A549 (cell line): ENCODE results near the gene ADAM12. TPM values are rescaled to one million over a fixed set of nuclear protein-coding genes. Genes with fewer than 3 reads are reported as not detected.

Source experiments
- ATAC-seq, 2 experiments: fragments of 200-7000 bp in 1 of 2; fragments of >200 bp in 1 of 2; cut with Nextera tagmentation in 1 of 2; cut with Tn5 transposase in 1 of 2; 3 replicates each; pipeline versions ENCODE4 v1.8.0 to v1.9.1; 2018 to 2020; ENCODE audit warnings: mild to moderate bottlenecking in 1 of 2, moderate library complexity in 1 of 2
- CTCF ChIA-PET: fragments of 300-600 bp; sonication (Branson Sonifier 250); formaldehyde crosslinking; extraction: SDS; loops from one replicate; lab custom pipeline; 2021; ENCODE audit warnings: antibody characterized with exemption, inconsistent platforms; lab: Yijun Ruan, JAX
- POLR2A ChIA-PET: fragments of 350-600 bp; formaldehyde crosslinking; extraction: SDS; loops from one replicate; lab custom pipeline; 2021; ENCODE audit warnings: antibody characterized with exemption, inconsistent platforms; lab: Yijun Ruan, JAX
- DNase-seq, 2 experiments: peaks; one replicate each; pipeline versions ENCODE4 v3.0.0 to v3.0.0-alpha.2; 2011 to 2016; ENCODE audit warnings: low read depth in 1 of 2, low spot score in 1 of 2
- FAIRE-seq: peaks from 2 replicates; lab custom pipeline; 2011; peaks lifted over from hg19 to GRCh38; lab: Jason Lieb, UNC
- H3K27ac ChIP-seq, 2 experiments: fragments of >200 bp; sonication (Bioruptor Twin); formaldehyde crosslinking; 3 replicates each; pipeline ENCODE4 v1.5.1; 2016 to 2017
- H3K4me1 ChIP-seq: fragments of >200 bp; sonication (Bioruptor Twin); formaldehyde crosslinking; 3 replicates; pipeline ENCODE4 v1.6.1; 2016
- H3K4me2 ChIP-seq: fragments of >200 bp; sonication (Bioruptor Twin); formaldehyde crosslinking; 3 replicates; pipeline ENCODE4 v1.6.1; 2016
- H3K4me3 ChIP-seq: fragments of >200 bp; sonication (Bioruptor Twin); formaldehyde crosslinking; 3 replicates; pipeline ENCODE4 v1.5.1; 2016
- H3K9me3 ChIP-seq: fragments of >200 bp; sonication (Bioruptor Twin); formaldehyde crosslinking; 3 replicates; pipeline ENCODE4 v1.6.1; 2016
- CBX2 ChIP-seq: fragments of 200-600 bp; sonication (generic); IDR thresholded peaks from 2 replicates; pipeline ENCODE4 v1.6.1; 2016; ENCODE audit warnings: low read depth, mild to moderate bottlenecking, borderline replicate concordance
- EHF ChIP-seq: fragments of 250-450 bp; sonication (Bioruptor Pico); IDR thresholded peaks from 2 replicates; pipeline ENCODE4 v1.5.0; 2020; ENCODE audit warnings: mild to moderate bottlenecking
- EHMT2 ChIP-seq: fragments of 200-600 bp; sonication (generic); IDR thresholded peaks from 2 replicates; pipeline ENCODE4 v1.6.1; 2016; ENCODE audit warnings: antibody characterized with exemption, low read depth, mild to moderate bottlenecking, moderate library complexity
- FOSL2 ChIP-seq, 2 experiments: fragments of 450-650 bp in 1 of 2; fragments of >200 bp in 1 of 2; sonication (Bioruptor Twin) in 1 of 2; formaldehyde crosslinking; IDR thresholded peaks; 2 replicates each; pipeline versions ENCODE4 v1.5.0 to v1.6.1; 2016 to 2020; ENCODE audit warnings: mild to moderate bottlenecking in 1 of 2, moderate library complexity in 1 of 2
- FOXS1 ChIP-seq: fragments of 250-450 bp; sonication (Bioruptor Pico); IDR thresholded peaks from 2 replicates; pipeline ENCODE4 v1.5.0; 2020; ENCODE audit warnings: mild to moderate bottlenecking, moderate library complexity
- GATA3 ChIP-seq: IDR thresholded peaks from 2 replicates; pipeline ENCODE4 v1.6.1; 2012; ENCODE audit warnings: borderline replicate concordance
- HMGXB4 ChIP-seq: fragments of 250-450 bp; sonication (Bioruptor Pico); IDR thresholded peaks from 2 replicates; pipeline ENCODE4 v1.5.0; 2021; ENCODE audit warnings: mild to moderate bottlenecking, moderate library complexity, borderline replicate concordance
- HOXA7 ChIP-seq: fragments of 250-450 bp; sonication (Bioruptor Pico); IDR thresholded peaks from 2 replicates; pipeline ENCODE4 v1.5.0; 2020; ENCODE audit warnings: mild to moderate bottlenecking, moderate library complexity
- HOXB13 ChIP-seq: fragments of 250-450 bp; sonication (Bioruptor Pico); IDR thresholded peaks from 2 replicates; pipeline ENCODE4 v1.5.0; 2020; ENCODE audit warnings: low read depth, mild to moderate bottlenecking, moderate library complexity
- HOXB5 ChIP-seq: fragments of 250-450 bp; sonication (Bioruptor Pico); IDR thresholded peaks from 2 replicates; pipeline ENCODE4 v1.5.0; 2020; ENCODE audit warnings: mild to moderate bottlenecking, moderate library complexity
- JUN ChIP-seq, 2 experiments: fragments of >200 bp; sonication (Bioruptor Twin); formaldehyde crosslinking; IDR thresholded peaks; 2 replicates in 1 of 2; 3 replicates in 1 of 2; pipeline ENCODE4 v1.6.1; 2016 to 2017
- JUNB ChIP-seq: fragments of >200 bp; sonication (Bioruptor Twin); formaldehyde crosslinking; IDR thresholded peaks from 2 replicates; pipeline ENCODE4 v1.6.1; 2016
- KDM5A ChIP-seq: fragments of 200-600 bp; sonication (generic); IDR thresholded peaks from 2 replicates; pipeline ENCODE4 v1.6.1; 2016; ENCODE audit warnings: antibody characterized with exemption, mild to moderate bottlenecking
- NPAS2 ChIP-seq: fragments of 250-450 bp; sonication (Bioruptor Pico); IDR thresholded peaks from 2 replicates; pipeline ENCODE4 v1.8.0; 2022; ENCODE audit warnings: mild to moderate bottlenecking, moderate library complexity, borderline replicate concordance
- NR3C1 ChIP-seq: fragments of >200 bp; sonication (Bioruptor Twin); formaldehyde crosslinking; IDR thresholded peaks from 3 replicates; pipeline ENCODE4 v1.6.1; 2017
- PHF8 ChIP-seq: fragments of 200-600 bp; sonication (generic); IDR thresholded peaks from 2 replicates; pipeline ENCODE4 v1.6.1; 2016; ENCODE audit warnings: low read depth, mild to moderate bottlenecking, antibody characterized with exemption, moderate library complexity, borderline replicate concordance
- POLR2A ChIP-seq: IDR thresholded peaks from 2 replicates; pipeline ENCODE4 v1.6.1; 2012; ENCODE audit warnings: mild to moderate bottlenecking, low read length
- POLR2AphosphoS2 ChIP-seq: conservative IDR thresholded peaks from 2 replicates; pipeline ENCODE4 v1.6.1; 2012; ENCODE audit warnings: low read length, improper control_type of control experiment, inconsistent platforms
- RCOR1 ChIP-seq: fragments of 150-350 bp; IDR thresholded peaks from 2 replicates; pipeline ENCODE4 v1.6.1; 2014; ENCODE audit warnings: antibody characterized with exemption, low read length, low read depth
- RFX5 ChIP-seq: fragments of 450-650 bp; IDR thresholded peaks from 2 replicates; pipeline ENCODE4 v1.7.1; 2014; ENCODE audit warnings: antibody characterized with exemption, mild to moderate bottlenecking, moderate library complexity
- TP53 ChIP-seq: fragments of 250-450 bp; sonication (Bioruptor Pico); IDR thresholded peaks from 2 replicates; pipeline ENCODE4 v1.5.0; 2021; ENCODE audit warnings: mild to moderate bottlenecking, moderate library complexity
- WGBS: methylation state at CpG from one replicate; pipeline ENCODE4 v1.1.6; 2017; ENCODE audit errors: missing lambda C conversion rate; 5-methylcytosine and 5-hydroxymethylcytosine counted together
- polyA plus RNA-seq, 4 experiments: library from polyadenylated mRNA; depleted of rRNA in 3 of 4; stranded (reverse); fragments of >200 nt; fragmentation: RNase III in 1 of 4; extraction: RNeasy Plus Mini Kit Qiagen cat#74134 plus additional on column Dnase treatment in 1 of 4; gene quantifications; 2 replicates in 3 of 4; 3 replicates in 1 of 4; pipeline ENCODE4 v1.2.3, GENCODE V29; 2011 to 2017

The ADAM12 gene
- polyA plus RNA-seq, 2 of the 4 experiments (the other 2 are of a cell fraction): 1.6 to 4.8 TPM

GRCh38 chr10:126353666-126354065, 34.6 kb downstream of the ADAM12 start:
- peaks cover 3% of the 10 kb centered on the region; the same call in 1 of the 3 replicates for H3K4me1 ChIP-seq
- no peak overlapping the region for H3K4me2 ChIP-seq
- H3K9me3 ChIP-seq: peaks cover 11% of the 10 kb centered on the region
- TF ChIP-seq POLR2A (no peak), POLR2AphosphoS2 (no peak), FOXS1 (CRISPR knock-in tag) (no peak), JUNB (no peak), RFX5 (no peak), PHF8 (no peak), HOXB13 (CRISPR knock-in tag) (no peak)
- ATAC-seq: no peak
- ChIA-PET CTCF (interaction anchor here (0.9 to 1.3 kb wide), 2 partner anchors 21 to 23 kb away, joined by 3 read pairs; no protein-coding TSS in a partner anchor), POLR2A (no interaction called here)
- WGBS: 87% methylated on average over 1 of the region's 1 CpG
- no peak overlapping the region for H3K27ac ChIP-seq
- FAIRE-seq: no peak
- no peak for DNase-seq
- H3K4me3 ChIP-seq: no peak overlapping the region

GRCh38 chr10:126352453-126352852, 35.8 kb downstream of the ADAM12 start:
- no peak overlapping the region for H3K4me3 ChIP-seq
- POLR2A ChIA-PET: no interaction called here
- no peak overlapping the region for H3K4me2 ChIP-seq
- no peak for ATAC-seq
- no peak for TF ChIP-seq JUN (IDR thresholded peaks at IDR 0.05)
- TF ChIP-seq NR3C1: no peak
- TF ChIP-seq, all 56 proteins: peak for 0
- 63% methylated on average over 4 of the region's 4 CpGs for WGBS
- CTCF ChIA-PET: interaction anchor here (0.6 to 1.3 kb wide), 2 partner anchors 22 to 252 kb away, joined by 3 read pairs; no protein-coding TSS in a partner anchor
- H3K9me3 ChIP-seq: peaks cover 8% of the 10 kb centered on the region
- no peak overlapping the region for H3K27ac ChIP-seq
- DNase-seq (no peak), FAIRE-seq (no peak)
- H3K4me1 ChIP-seq: peaks cover 3% of the 10 kb centered on the region; the same call in 1 of the 3 replicates

GRCh38 chr10:126351021-126351420, 37.3 kb downstream of the ADAM12 start:
- DNase-seq: no peak
- H3K27ac ChIP-seq: no peak overlapping the region
- no peaks in the 10 kb centered on the region for H3K9me3 ChIP-seq
- H3K4me3 ChIP-seq: no peak overlapping the region
- TF ChIP-seq HOXA7 (CRISPR knock-in tag): no peak
- TF ChIP-seq HOXB5: no peak
- TF ChIP-seq KDM5A: no peak
- TF ChIP-seq RCOR1: no peak
- TF ChIP-seq NPAS2 (CRISPR knock-in tag): no peak
- no peak for TF ChIP-seq HMGXB4 (CRISPR knock-in tag)
- TF ChIP-seq EHMT2: no peak
- TF ChIP-seq TP53 (CRISPR knock-in tag): no peak
- no peak overlapping the region for H3K4me2 ChIP-seq
- WGBS: 62% methylated on average over 4 of the region's 6 CpGs
- no peak for FAIRE-seq
- CTCF ChIA-PET: interaction anchor here (1.2 kb wide), 1 partner anchor 20 kb away, joined by 3 read pairs; no protein-coding TSS in a partner anchor
- POLR2A ChIA-PET: interaction anchor here (0.6 kb wide), 1 partner anchor 22 kb away, joined by 4 read pairs; no protein-coding TSS in a partner anchor
- peak in 1 of 2 experiments; percentile 42; a peak in 2 of 6 replicates for ATAC-seq
- H3K4me1 ChIP-seq: peaks cover 3% of the 10 kb centered on the region; the same call in 1 of the 3 replicates

- FAIRE-seq: no peak
- ChIA-PET POLR2A (interaction anchor here (0.6 kb wide), 1 partner anchor 22 kb away, joined by 4 read pairs; no protein-coding TSS in a partner anchor), CTCF (interaction anchor here (1.2 to 1.4 kb wide), 2 partner anchors 20 to 36 kb away, joined by 3 read pairs; no protein-coding TSS in a partner anchor)
- DNase-seq: peak; percentile 7 to 55
- Histone ChIP-seq H3K4me2 (no peak overlapping the region), H3K4me1 (peaks cover 3% of the 10 kb centered on the region; the same call in 1 of the 3 replicates), H3K9me3 (no peaks in the 10 kb centered on the region), H3K27ac (no peak overlapping the region), H3K4me3 (no peak overlapping the region)
- ATAC-seq: peak; percentile 81 to 82
- WGBS: 30% methylated on average over 10 of the region's 10 CpGs
- TF ChIP-seq GATA3 (no peak), FOSL2 (IDR thresholded peaks at IDR 0.05) (no peak), FOSL2 (CRISPR knock-in tag; IDR thresholded peaks at IDR 0.05) (peak; percentile 6; the same call in 1 of the 2 replicates), EHF (CRISPR knock-in tag) (no peak), POLR2A (no peak), CBX2 (no peak), HMGXB4 (CRISPR knock-in tag) (no peak)
Measured at GRCh38 chr10:126350216-126350992, 37.9 kb downstream of the ADAM12 start.
